Adipocyte (in vitro differentiated cells): ENCODE measurements around the gene AMER1.
A peak's percentile ranks its signal among the peaks of the same experiment; 100 is the strongest.
"Not testable (repeated sequence)": the region's sequence is repeated elsewhere in the genome, so short reads cannot be mapped to it uniquely, and the experiment has no call there.

Experiments used
- DNase-seq: peaks from one replicate; pipeline ENCODE4 v3.0.0-alpha.2; 2015; ENCODE audit warnings: low read depth
- H3K27me3 ChIP-seq: replicated peaks from 2 replicates; pipeline ENCODE4 v1.7.0; 2013; ENCODE audit warnings: mild to moderate bottlenecking, low read length, moderate library complexity; ENCODE audit not compliant: control insufficient read depth, insufficient read depth
- H3K36me3 ChIP-seq: 2 replicates; pipeline ENCODE4 v1.7.0; 2013; ENCODE audit warnings: low read length, mild to moderate bottlenecking, moderate library complexity; ENCODE audit not compliant: control insufficient read depth, insufficient read depth, severe bottlenecking
- H3K4me1 ChIP-seq: 2 replicates; pipeline ENCODE4 v1.7.0; 2013; ENCODE audit warnings: mild to moderate bottlenecking, low read length, moderate library complexity; ENCODE audit not compliant: control insufficient read depth, insufficient read depth
- H3K4me3 ChIP-seq: 2 replicates; pipeline ENCODE4 v1.7.0; 2013; ENCODE audit warnings: mild to moderate bottlenecking, low read length, moderate library complexity
- H3K9ac ChIP-seq: 2 replicates; pipeline ENCODE4 v1.7.0; 2013; ENCODE audit warnings: mild to moderate bottlenecking, low read length, moderate library complexity
- H3K9me3 ChIP-seq: 2 replicates; pipeline ENCODE4 v1.7.0; 2013; ENCODE audit warnings: mild to moderate bottlenecking, low read length, moderate library complexity; ENCODE audit not compliant: control insufficient read depth

Gene AMER1

DNA sequence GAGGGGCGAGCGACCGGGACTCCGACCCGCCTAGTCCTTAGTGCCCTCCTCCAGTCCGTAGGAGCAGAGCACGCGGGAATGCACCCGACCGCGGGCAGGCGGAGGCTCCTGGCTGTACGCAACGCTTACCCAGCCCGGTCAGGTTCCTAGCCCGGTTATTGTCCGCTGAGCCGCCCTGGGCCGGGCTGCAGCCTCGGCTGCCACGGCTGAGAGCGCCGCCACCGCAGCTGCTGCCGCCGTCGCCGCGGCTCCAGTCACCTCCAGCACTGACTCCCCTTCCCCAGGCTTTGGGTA lies at the start of gene AMER1:
Gene AMER1 (minus strand): TSS at position 268 of the 294 bp plus-strand sequence. CDS start 12,422 bp downstream, outside the sequence.
- no peaks in the 10 kb centered on the region for H3K27me3 ChIP-seq
- peak within 1 kb of the TSS; percentile 82 for H3K4me3 ChIP-seq
- peaks cover 12% of the 10 kb centered on the region for H3K4me1 ChIP-seq
- DNase-seq: peak; percentile 72
- no peaks in the 10 kb centered on the region for H3K9me3 ChIP-seq
- no peaks in the 10 kb centered on the region for H3K36me3 ChIP-seq
- peak within 1 kb of the TSS; percentile 87 for H3K9ac ChIP-seq

DNA sequence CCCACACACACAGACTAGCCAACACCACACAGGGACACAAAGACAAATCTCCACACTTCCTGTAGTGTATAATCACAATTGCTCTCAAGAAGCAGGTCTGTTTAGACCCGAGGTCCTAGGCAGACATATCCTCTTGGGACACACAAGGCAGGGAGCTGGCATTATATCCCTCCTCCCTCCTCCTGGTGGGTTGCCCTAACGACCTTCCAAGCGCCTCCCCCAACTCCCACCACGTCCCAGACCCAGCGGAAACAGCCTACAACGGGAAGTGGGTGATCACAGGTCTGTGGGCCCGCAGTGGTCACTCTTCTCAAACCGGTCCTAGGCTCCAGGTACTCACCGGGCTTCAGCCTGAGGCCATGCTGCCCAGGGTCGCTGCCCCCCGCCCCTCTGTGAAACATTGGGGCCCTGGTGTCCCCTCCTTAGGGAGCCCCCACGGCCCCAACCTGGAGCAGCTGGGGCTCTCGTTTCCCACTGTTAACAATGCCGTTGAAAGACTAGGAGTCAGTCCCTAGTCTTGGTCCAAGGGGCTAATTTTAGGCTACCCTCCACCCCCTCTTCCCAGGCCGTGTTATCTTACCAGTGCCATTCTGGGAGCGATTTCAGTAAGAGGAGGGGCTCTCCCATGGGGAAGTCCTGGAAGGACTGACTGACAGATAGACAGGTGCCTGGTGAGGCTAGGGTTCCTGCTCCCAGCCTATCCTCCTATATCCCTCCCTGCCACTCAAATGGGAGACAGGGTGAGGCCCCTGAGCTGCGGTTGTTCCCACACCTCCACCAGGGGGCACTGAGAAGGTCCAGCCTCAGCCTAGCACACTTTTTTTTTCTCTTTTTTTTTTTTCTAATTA lies 24.8 kb upstream of the AMER1 start, which contains the start of gene ASB12:
Gene ASB12 (minus strand): TSS at position 485 of the 848 bp plus-strand sequence. CDS start 4,957 bp downstream, outside the sequence.
- Histone ChIP-seq H3K9me3 (no peaks in the 10 kb centered on the region), H3K4me3 (no peak within 1 kb of the TSS)

DNA sequence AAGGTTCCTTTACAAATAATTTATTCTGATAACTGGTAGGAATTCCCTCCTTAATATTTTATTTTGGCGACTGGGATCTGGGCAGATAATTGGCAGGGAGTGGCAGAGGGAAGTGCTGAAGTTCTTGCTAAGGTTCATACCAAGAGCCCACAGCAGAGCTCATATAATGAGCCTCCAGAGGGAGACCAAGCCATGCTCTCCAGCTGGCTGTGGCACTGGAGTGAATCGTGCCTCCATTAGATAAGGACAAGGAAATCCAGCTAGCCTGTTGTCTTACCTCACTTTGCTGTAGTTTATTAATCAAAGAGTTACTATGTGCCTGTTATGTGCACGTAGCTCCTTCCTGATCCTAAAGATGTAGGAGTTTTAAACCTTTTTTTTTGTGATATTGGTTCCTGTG lies 23.6 kb upstream of the AMER1 start:
- Histone ChIP-seq H3K27me3 (peaks cover 7% of the 10 kb centered on the region), H3K36me3 (no peaks in the 10 kb centered on the region), H3K9me3 (no peaks in the 10 kb centered on the region), H3K4me1 (no peaks in the 10 kb centered on the region), H3K4me3 (no peak overlapping the region), H3K9ac (no peak overlapping the region)
- DNase-seq: no peak

More for the DNA sequence above, 24.8 kb upstream of the AMER1 start, which contains the start of gene ASB12:
- Histone ChIP-seq H3K4me1 (no peaks in the 10 kb centered on the region), H3K36me3 (no peaks in the 10 kb centered on the region), H3K9ac (no peak within 1 kb of the TSS), H3K27me3 (peaks cover 7% of the 10 kb centered on the region)
- no peak for DNase-seq

DNA sequence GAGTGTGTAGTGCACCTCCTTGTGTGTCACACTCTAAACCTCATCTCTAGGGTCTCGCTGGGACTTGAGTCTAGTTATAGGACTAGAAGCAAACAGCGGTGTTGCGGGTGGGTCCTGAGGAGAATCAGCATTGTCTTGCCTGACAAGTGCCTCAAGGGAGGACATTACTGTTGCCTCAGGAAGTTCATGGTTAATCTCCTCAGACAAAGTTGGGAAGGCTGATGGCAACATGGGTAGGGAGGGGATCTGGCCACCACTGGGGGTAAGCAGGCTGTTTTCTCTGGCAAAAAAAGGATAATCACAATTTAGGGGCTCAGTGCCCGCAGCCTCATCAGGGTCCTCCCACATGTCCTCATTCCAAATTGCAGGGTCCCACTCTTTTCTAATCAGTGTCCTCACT lies 12.5 kb upstream of the AMER1 start:
- peaks cover 4% of the 10 kb centered on the region for H3K27me3 ChIP-seq
- no peak for DNase-seq
- H3K36me3 ChIP-seq: no peaks in the 10 kb centered on the region
- H3K4me1 ChIP-seq: no peaks in the 10 kb centered on the region
- H3K9ac ChIP-seq: no peak overlapping the region
- no peak overlapping the region for H3K4me3 ChIP-seq
- H3K9me3 ChIP-seq: peaks cover 5% of the 10 kb centered on the region

DNA sequence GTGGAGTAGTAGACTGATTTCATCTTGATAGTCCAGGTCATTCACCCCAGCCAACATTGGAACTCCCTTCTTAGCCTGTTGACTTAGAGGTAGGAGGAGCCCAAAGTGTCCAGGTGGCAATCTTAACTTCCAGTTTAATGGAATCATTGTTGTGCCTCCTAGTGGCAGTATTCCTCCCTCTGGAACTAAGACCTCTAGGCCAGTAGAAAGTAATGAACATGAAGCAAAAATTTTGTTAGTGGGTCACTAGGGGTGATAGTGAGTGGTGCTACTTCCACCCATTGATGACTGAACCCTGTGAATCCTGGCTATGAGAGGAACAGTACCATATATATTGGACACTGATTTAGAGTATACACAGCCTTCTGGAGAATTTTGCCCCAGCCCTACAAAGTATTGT lies 8.5 kb upstream of the AMER1 start:
- not testable (repeated sequence) for H3K9me3 ChIP-seq, H3K4me1 ChIP-seq, H3K27me3 ChIP-seq, H3K9ac ChIP-seq, DNase-seq, H3K36me3 ChIP-seq, H3K4me3 ChIP-seq

DNA sequence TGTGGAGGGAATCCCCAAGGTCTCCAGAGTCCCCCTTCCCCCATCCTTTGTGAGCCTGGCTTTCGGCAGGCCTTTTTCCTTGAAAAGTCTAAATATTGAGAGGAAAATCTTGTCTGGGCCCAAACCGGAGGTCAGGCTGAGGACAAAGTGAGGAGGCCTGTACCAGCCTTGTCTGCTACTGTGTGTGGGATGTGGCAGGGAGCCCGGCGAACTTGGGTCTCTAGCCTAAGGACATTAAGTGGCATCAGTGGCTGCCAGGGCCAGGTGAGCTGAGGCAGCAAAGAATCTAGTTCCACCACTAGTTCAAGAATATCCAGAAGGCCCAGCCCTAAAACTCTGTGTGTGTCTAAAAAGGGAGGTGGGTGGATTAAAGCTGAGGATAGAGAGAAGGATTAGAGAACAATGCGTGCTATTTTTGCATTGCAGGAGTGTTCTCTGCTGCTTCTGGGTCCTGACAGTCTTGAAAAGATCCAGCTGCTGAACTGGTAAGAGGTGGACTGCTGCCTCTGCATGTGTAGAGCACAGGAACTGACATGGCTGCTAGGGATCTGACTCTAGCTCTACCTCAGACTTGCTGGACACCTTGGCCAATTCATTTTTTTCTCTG lies 1.2 kb upstream of the AMER1 start:
- no peaks in the 10 kb centered on the region for H3K9me3 ChIP-seq
- peak overlapping the region; percentile 82 for H3K4me3 ChIP-seq
- H3K27me3 ChIP-seq: peaks cover 5% of the 10 kb centered on the region
- DNase-seq: peak; percentile 67
- H3K4me1 ChIP-seq: peaks cover 12% of the 10 kb centered on the region
- no peaks in the 10 kb centered on the region for H3K36me3 ChIP-seq
- H3K9ac ChIP-seq: peak overlapping the region; percentile 87

DNA sequence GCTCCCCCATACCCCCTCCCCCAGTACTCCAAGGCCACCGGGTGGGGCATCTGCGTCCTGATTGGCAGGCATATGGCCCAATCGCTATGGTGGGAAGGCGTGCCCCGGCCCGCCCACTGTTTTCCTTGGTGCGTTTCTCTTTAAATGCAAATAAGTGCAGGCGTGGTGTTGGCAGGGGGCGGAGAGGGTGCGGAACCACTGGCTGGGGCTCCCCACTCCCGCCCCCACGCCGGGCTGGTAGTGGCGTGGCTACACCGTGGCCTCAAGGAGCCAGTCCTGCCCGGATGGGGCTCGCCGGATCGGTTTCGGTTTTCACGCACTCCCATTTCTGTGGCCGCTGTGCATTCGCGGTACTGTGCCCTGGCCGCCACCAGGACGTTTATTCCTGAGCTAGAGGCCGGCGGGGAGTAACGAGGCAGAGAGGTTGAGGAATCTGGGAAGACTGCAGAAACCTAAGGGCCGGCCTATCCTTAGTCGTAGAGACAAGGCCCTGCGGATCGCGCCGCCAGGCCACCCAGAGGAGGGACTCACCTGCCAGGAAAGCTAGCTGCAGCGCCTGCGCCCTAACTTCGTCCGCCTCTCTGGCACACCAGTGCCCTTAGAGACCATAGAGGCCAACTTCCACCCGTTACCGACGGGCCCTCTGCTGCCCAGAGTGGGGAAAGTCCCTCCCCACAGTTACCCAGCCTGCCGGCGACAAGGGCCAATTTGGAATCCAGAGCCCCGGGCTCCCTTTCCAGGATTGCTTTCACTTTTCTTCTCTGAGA lies 410 bp upstream of the AMER1 start:
- Histone ChIP-seq H3K36me3 (no peaks in the 10 kb centered on the region), H3K4me1 (peaks cover 12% of the 10 kb centered on the region), H3K27me3 (no peaks in the 10 kb centered on the region), H3K9me3 (no peaks in the 10 kb centered on the region), H3K9ac (peak overlapping the region; percentile 87), H3K4me3 (peak overlapping the region; percentile 82)
- peak; percentile 93 for DNase-seq

DNA sequence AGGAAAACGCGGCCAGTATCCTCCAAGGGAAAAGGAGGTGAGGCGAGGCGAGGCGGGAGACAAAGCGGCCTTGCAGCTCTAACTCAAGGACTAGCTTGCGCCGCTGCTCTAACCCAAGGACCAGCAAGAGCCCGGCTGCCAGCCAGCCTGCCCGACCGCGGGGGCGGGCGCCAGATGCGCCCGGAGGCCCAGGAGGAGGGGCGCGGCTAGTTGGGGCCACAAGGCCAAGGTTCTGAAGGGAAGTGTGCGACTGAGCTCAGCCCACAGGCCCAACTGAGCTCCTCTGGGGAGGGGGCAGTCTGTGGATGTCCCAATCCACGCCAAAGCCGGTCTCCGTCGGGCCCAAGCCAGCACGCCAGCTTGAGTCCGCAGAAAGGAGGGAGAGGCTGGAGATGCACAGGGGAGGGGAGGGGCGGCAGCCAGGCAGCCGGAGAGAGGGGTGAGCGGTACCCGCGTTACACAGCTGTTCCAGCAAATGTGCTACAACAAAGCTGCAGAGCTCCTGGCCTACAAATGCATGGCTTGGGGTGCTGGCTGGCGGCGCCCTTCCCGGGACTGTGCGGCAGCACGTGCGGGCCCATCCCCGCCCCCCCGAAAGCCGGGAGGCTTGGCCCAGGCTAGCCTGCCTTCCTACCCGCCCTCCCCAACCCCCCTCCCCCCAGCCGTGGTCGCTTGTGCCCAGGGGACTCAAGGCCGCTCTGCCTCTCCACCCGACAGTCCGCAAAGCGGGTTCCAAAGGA lies 637 bp downstream of the AMER1 start:
- H3K4me3 ChIP-seq: peak overlapping the region; percentile 82
- H3K4me1 ChIP-seq: peaks cover 12% of the 10 kb centered on the region
- DNase-seq: peak; percentile 59
- H3K9ac ChIP-seq: peak overlapping the region; percentile 87
- H3K27me3 ChIP-seq: no peaks in the 10 kb centered on the region
- H3K9me3 ChIP-seq: no peaks in the 10 kb centered on the region
- H3K36me3 ChIP-seq: no peaks in the 10 kb centered on the region

DNA sequence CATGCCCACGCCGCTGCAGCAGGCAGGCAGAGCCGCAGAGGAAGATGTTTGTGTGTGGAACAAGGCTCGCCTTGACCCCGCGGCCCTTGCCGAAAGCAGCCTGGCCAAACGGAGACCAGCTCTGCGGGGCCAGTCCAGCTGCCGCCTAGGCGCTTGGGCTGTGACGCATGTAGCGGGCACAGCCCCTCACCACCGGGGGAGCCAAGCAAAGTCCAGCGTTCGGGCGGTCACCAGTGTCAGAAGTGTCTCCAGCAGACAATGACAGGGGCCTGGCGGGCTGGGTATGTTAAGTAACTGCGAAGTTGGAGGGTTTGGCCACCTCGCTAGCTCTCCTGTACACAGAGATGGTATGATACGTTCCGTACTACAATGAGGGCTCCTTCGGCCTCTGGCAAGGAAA lies 1.3 kb downstream of the AMER1 start:
- peak; percentile 31 for DNase-seq
- H3K36me3 ChIP-seq: no peaks in the 10 kb centered on the region
- H3K9me3 ChIP-seq: no peaks in the 10 kb centered on the region
- H3K9ac ChIP-seq: peak overlapping the region; percentile 87
- H3K27me3 ChIP-seq: peaks cover 2% of the 10 kb centered on the region
- H3K4me1 ChIP-seq: peaks cover 12% of the 10 kb centered on the region
- H3K4me3 ChIP-seq: peak overlapping the region; percentile 82

DNA sequence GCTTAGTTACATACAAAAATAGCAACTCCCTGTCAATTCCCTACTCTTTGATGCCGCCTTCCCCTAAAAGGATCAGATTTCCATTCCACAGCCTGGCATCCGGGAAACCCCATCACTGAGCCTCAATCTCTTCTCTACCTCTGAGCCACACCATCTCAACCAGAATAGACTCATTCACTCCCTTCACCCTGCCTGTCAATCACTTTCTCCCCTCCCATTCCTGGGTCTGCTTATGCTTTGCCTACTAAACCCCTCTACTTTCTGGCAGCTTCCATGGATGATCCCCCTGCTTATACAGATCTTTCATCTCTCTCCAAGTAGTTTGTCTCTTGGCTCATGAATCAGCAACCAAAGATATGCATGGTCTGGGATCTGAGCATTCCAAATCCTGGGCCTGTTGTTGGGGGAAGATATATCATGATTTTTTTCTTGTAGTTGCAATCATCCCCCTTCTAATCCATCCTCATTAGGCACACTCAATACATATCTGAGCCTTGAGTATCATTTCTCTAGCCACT lies 2.6 kb downstream of the AMER1 start:
- H3K4me1 ChIP-seq: peaks cover 12% of the 10 kb centered on the region
- H3K9ac ChIP-seq: no peak overlapping the region
- H3K9me3 ChIP-seq: no peaks in the 10 kb centered on the region
- DNase-seq: peak; percentile 22
- peaks cover 2% of the 10 kb centered on the region for H3K27me3 ChIP-seq
- no peaks in the 10 kb centered on the region for H3K36me3 ChIP-seq
- H3K4me3 ChIP-seq: no peak overlapping the region
